ENCODE data around the gene NEK6.

Gene NEK6

GRCh38 chr9:124384210-124384609 lies 126.5 kb downstream of the NEK6 start:
- no peaks in the 10 kb centered on the region for H3K27me3 ChIP-seq (ENCODE audit: insufficient read depth, low read depth)
- H3K27ac ChIP-seq, result no peak overlapping the region
- H3K9ac ChIP-seq, result no peak overlapping the region
- H3K4me2 ChIP-seq, result no peak overlapping the region
- H4K20me1 ChIP-seq (ENCODE audit: insufficient read depth), result peaks cover 13% of the 10 kb centered on the region; the same call in 1 of the 2 replicates
- H3K36me3 ChIP-seq (ENCODE audit: insufficient read depth), result no peaks in the 10 kb centered on the region
- TF ChIP-seq CTCF (conservative IDR thresholded peaks at IDR 0.05; ENCODE audit: low read depth, low read length), result no peak
- H3K4me3 ChIP-seq (IDR thresholded peaks at IDR 0.05; ENCODE audit: insufficient read depth, low read depth, low read length), result no peak overlapping the region
- H2AFZ ChIP-seq (ENCODE audit: low read depth), result no peak overlapping the region
- H3K79me2 ChIP-seq (ENCODE audit: insufficient read depth, low read depth), result peaks cover 42% of the 10 kb centered on the region
- peaks cover 15% of the 10 kb centered on the region for H3K4me1 ChIP-seq (ENCODE audit: low read depth, poor library complexity, severe bottlenecking)

- Histone ChIP-seq H3K4me3 (IDR thresholded peaks at IDR 0.05; ENCODE audit: insufficient read depth, low read depth, low read length) (no peak overlapping the region), H4K20me1 (ENCODE audit: insufficient read depth) (peaks cover 13% of the 10 kb centered on the region; the same call in 1 of the 2 replicates), H3K27me3 (ENCODE audit: insufficient read depth, low read depth) (no peaks in the 10 kb centered on the region), H3K4me1 (ENCODE audit: low read depth, poor library complexity, severe bottlenecking) (peaks cover 20% of the 10 kb centered on the region), H3K9ac (no peak overlapping the region), H3K79me2 (ENCODE audit: insufficient read depth, low read depth) (peaks cover 49% of the 10 kb centered on the region), H2AFZ (ENCODE audit: low read depth) (no peak overlapping the region), H3K36me3 (ENCODE audit: insufficient read depth) (no peaks in the 10 kb centered on the region), H3K27ac (no peak overlapping the region), H3K4me2 (no peak overlapping the region)
- TF ChIP-seq CTCF (conservative IDR thresholded peaks at IDR 0.05; ENCODE audit: low read depth, low read length), result no peak
Observed at GRCh38 chr9:124384846-124385245, 127.1 kb downstream of the NEK6 start.

GRCh38 chr9:124385623-124386022 lies 127.9 kb downstream of the NEK6 start:
- no peak for TF ChIP-seq CTCF (conservative IDR thresholded peaks at IDR 0.05; ENCODE audit: low read depth, low read length)
- H3K27ac ChIP-seq, result no peak overlapping the region
- H2AFZ ChIP-seq (ENCODE audit: low read depth), result no peak overlapping the region
- no peak overlapping the region for H3K9ac ChIP-seq
- peaks cover 57% of the 10 kb centered on the region for H3K79me2 ChIP-seq (ENCODE audit: insufficient read depth, low read depth)
- no peaks in the 10 kb centered on the region for H3K27me3 ChIP-seq (ENCODE audit: insufficient read depth, low read depth)
- no peaks in the 10 kb centered on the region for H3K36me3 ChIP-seq (ENCODE audit: insufficient read depth)
- peaks cover 21% of the 10 kb centered on the region for H3K4me1 ChIP-seq (ENCODE audit: low read depth, poor library complexity, severe bottlenecking)
- H4K20me1 ChIP-seq (ENCODE audit: insufficient read depth), result peaks cover 13% of the 10 kb centered on the region; the same call in 1 of the 2 replicates
- no peak overlapping the region for H3K4me2 ChIP-seq
- no peak overlapping the region for H3K4me3 ChIP-seq (IDR thresholded peaks at IDR 0.05; ENCODE audit: insufficient read depth, low read depth, low read length)

GRCh38 chr9:124386201-124386600 lies 128.5 kb downstream of the NEK6 start:
- Histone ChIP-seq H3K4me2 (no peak overlapping the region), H3K79me2 (ENCODE audit: insufficient read depth, low read depth) (peaks cover 62% of the 10 kb centered on the region), H2AFZ (ENCODE audit: low read depth) (no peak overlapping the region), H3K36me3 (ENCODE audit: insufficient read depth) (no peaks in the 10 kb centered on the region), H4K20me1 (ENCODE audit: insufficient read depth) (peaks cover 13% of the 10 kb centered on the region; the same call in 1 of the 2 replicates), H3K27ac (no peak overlapping the region), H3K9ac (no peak overlapping the region), H3K4me3 (IDR thresholded peaks at IDR 0.05; ENCODE audit: insufficient read depth, low read depth, low read length) (no peak overlapping the region), H3K4me1 (ENCODE audit: low read depth, poor library complexity, severe bottlenecking) (peaks cover 21% of the 10 kb centered on the region), H3K27me3 (ENCODE audit: insufficient read depth, low read depth) (no peaks in the 10 kb centered on the region)
- TF ChIP-seq CTCF (conservative IDR thresholded peaks at IDR 0.05; ENCODE audit: low read depth, low read length), result no peak

All from KMS-11 (cell line).